Measurements from ENCODE around the gene PRR5. TPM values are rescaled to one million over a fixed set of nuclear protein-coding genes. Genes with fewer than 3 reads are reported as not detected.
"Not testable (repeated sequence)": the region's sequence is repeated elsewhere in the genome, so short reads cannot be mapped to it uniquely, and the experiment has no call there.

Gene PRR5
- total RNA-seq, 1 donor from 2014 or later: 2.2 TPM

GRCh38 chr22:44672632-44673031, 29.4 kb upstream of the PRR5 start:
- no peak for DNase-seq (ENCODE audit: low read depth, low spot score)

- DNase-seq (ENCODE audit: low read depth, low spot score): no peak
Measured at GRCh38 chr22:44673406-44673805, 28.6 kb upstream of the PRR5 start.

GRCh38 chr22:44676066-44676440, 26.0 kb upstream of the PRR5 start:
- DNase-seq (ENCODE audit: low read depth, low spot score): not testable (repeated sequence)

GRCh38 chr22:44676441-44677352, 25.3 kb upstream of the PRR5 start:
- no peak for DNase-seq (ENCODE audit: low read depth, low spot score)

- no peak for DNase-seq (ENCODE audit: low read depth, low spot score)
Measured at GRCh38 chr22:44677353-44677840, 24.6 kb upstream of the PRR5 start.

- no peak for DNase-seq (ENCODE audit: low read depth, low spot score)
Measured at GRCh38 chr22:44677871-44678555, 24.0 kb upstream of the PRR5 start.

- DNase-seq (ENCODE audit: low read depth, low spot score): no peak
Measured at GRCh38 chr22:44678556-44679305, 23.3 kb upstream of the PRR5 start.

- DNase-seq (ENCODE audit: low read depth, low spot score): not testable (repeated sequence)
Measured at GRCh38 chr22:44679306-44679647, 22.7 kb upstream of the PRR5 start.

GRCh38 chr22:44680058-44680457, 21.9 kb upstream of the PRR5 start:
- DNase-seq (ENCODE audit: low read depth, low spot score): no peak

GRCh38 chr22:44680481-44680894, 21.5 kb upstream of the PRR5 start:
- no peak for DNase-seq (ENCODE audit: low read depth, low spot score)

GRCh38 chr22:44682556-44683168, 19.3 kb upstream of the PRR5 start:
- DNase-seq (ENCODE audit: low read depth, low spot score): no peak

- DNase-seq (ENCODE audit: low read depth, low spot score): no peak
Measured at GRCh38 chr22:44683237-44683636, 18.8 kb upstream of the PRR5 start.

GRCh38 chr22:44683881-44684280, 18.1 kb upstream of the PRR5 start:
- DNase-seq (ENCODE audit: low read depth, low spot score): no peak

- peak; percentile 59 for DNase-seq (ENCODE audit: low read depth, low spot score)
Measured at GRCh38 chr22:44684506-44685383, 17.3 kb upstream of the PRR5 start.

GRCh38 chr22:44685384-44686056, 16.5 kb upstream of the PRR5 start:
- no peak for DNase-seq (ENCODE audit: low read depth, low spot score)

GRCh38 chr22:44686873-44687600, 15.0 kb upstream of the PRR5 start:
- DNase-seq (ENCODE audit: low read depth, low spot score): no peak

- no peak for DNase-seq (ENCODE audit: low read depth, low spot score)
Measured at GRCh38 chr22:44689173-44689572, 12.8 kb upstream of the PRR5 start.

- DNase-seq (ENCODE audit: low read depth, low spot score): no peak
Measured at GRCh38 chr22:44689915-44690524, 12.0 kb upstream of the PRR5 start.

All from pulmonary artery endothelial cell (primary cell).